ENCODE results near the gene N4BP2L2.
A peak's percentile ranks its signal among the peaks of the same experiment; 100 is the strongest.

Gene N4BP2L2

GRCh38 chr13:32454886-32455593 lies 83.6 kb downstream of the N4BP2L2 start:
- no peak for DNase-seq

GRCh38 chr13:32453981-32454380 lies 84.6 kb downstream of the N4BP2L2 start:
- DNase-seq, result no peak

GRCh38 chr13:32448972-32449371 lies 89.6 kb downstream of the N4BP2L2 start:
- no peak for DNase-seq

GRCh38 chr13:32447894-32448623 lies 90.5 kb downstream of the N4BP2L2 start:
- DNase-seq, result no peak

GRCh38 chr13:32446773-32447465 lies 91.7 kb downstream of the N4BP2L2 start:
- DNase-seq, result no peak

GRCh38 chr13:32446220-32446619 lies 92.4 kb downstream of the N4BP2L2 start:
- DNase-seq, result no peak

- no peak for DNase-seq
Observed at GRCh38 chr13:32445461-32445860, 93.1 kb downstream of the N4BP2L2 start.

- DNase-seq, result peak; percentile 14
Observed at GRCh38 chr13:32443111-32443510, 95.5 kb downstream of the N4BP2L2 start.

GRCh38 chr13:32438871-32439270 lies 99.7 kb downstream of the N4BP2L2 start:
- DNase-seq, result no peak

- DNase-seq, result peak; percentile 47
Observed at GRCh38 chr13:32432856-32433255, 105.7 kb downstream of the N4BP2L2 start.

GRCh38 chr13:32431361-32431760 lies 107.2 kb downstream of the N4BP2L2 start:
- DNase-seq, result no peak

- DNase-seq, result no peak
Observed at GRCh38 chr13:32430018-32430747, 108.4 kb downstream of the N4BP2L2 start.

- DNase-seq, result no peak
Observed at GRCh38 chr13:32429433-32429909, 109.1 kb downstream of the N4BP2L2 start.

- no peak for DNase-seq
Observed at GRCh38 chr13:32428581-32429432, 109.8 kb downstream of the N4BP2L2 start.

GRCh38 chr13:32427852-32428580 lies 110.6 kb downstream of the N4BP2L2 start, which contains the start of gene N4BP2L1:
TSS of gene N4BP2L1 (minus strand) at chr13:32428130. CDS start at chr13:32428082, 48 bp downstream.
- peak; percentile 30 for DNase-seq

GRCh38 chr13:32426990-32427851 lies 111.4 kb downstream of the N4BP2L2 start:
- DNase-seq, result peak; percentile 10

- DNase-seq, result peak; percentile 12
Observed at GRCh38 chr13:32426191-32426989, 112.2 kb downstream of the N4BP2L2 start.

- no peak for DNase-seq
Observed at GRCh38 chr13:32425158-32425557, 113.4 kb downstream of the N4BP2L2 start.

- DNase-seq, result no peak
Observed at GRCh38 chr13:32423592-32423991, 115.0 kb downstream of the N4BP2L2 start.
